Measurements from ENCODE around the gene KRT39.

- TF ChIP-seq POLR2AphosphoS5 (IDR thresholded peaks at IDR 0.05; ENCODE audit: borderline replicate concordance, low read depth, low read length) (no peak), EZH2 (IDR thresholded peaks at IDR 0.05) (no peak), FOXP2 (optimal IDR thresholded peaks at IDR 0.05; ENCODE audit: control extremely low read depth, extremely low read length, insufficient read depth) (no peak)
Observed at GRCh38 chr17:40950176-40950575, 16.6 kb downstream of the KRT39 start.

All from SK-N-MC (cell line).